HepG2 (cell line): ENCODE results near the gene DIPK1C. TPM values are rescaled to one million over a fixed set of nuclear protein-coding genes. Genes with fewer than 3 reads are reported as not detected.

Source experiments
- ATF1 ChIP-seq: IDR thresholded peaks from 2 replicates; pipeline ENCODE4 v1.6.1; 2016; ENCODE audit warnings: mild to moderate bottlenecking, control low read depth
- EP300 ChIP-seq, 3 experiments: sonication (generic) in 1 of 3; formaldehyde crosslinking in 1 of 3; IDR thresholded peaks; 2 replicates each; pipeline versions ENCODE4 v1.5.1 to v1.6.1; 2011 to 2020; ENCODE audit warnings: low read depth in 2 of 3, low read length in 2 of 3, borderline replicate concordance in 1 of 3, improper control_type of control experiment in 1 of 3, mild to moderate bottlenecking in 1 of 3, missing genetic modification reagents in 1 of 3, moderate library complexity in 1 of 3
- GABPA ChIP-seq, 2 experiments: IDR thresholded peaks; 2 replicates each; pipeline ENCODE4 v1.6.1; 2011 to 2016; ENCODE audit warnings: low read depth in 2 of 2, low read length in 1 of 2, missing biosample characterization in 1 of 2, missing genetic modification characterization in 1 of 2
- MBD4 ChIP-seq: IDR thresholded peaks from 2 replicates; pipeline ENCODE4 v1.6.1; 2012; ENCODE audit warnings: low read length, inconsistent platforms, borderline replicate concordance
- NFIC ChIP-seq: IDR thresholded peaks from 2 replicates; pipeline ENCODE4 v1.6.1; 2012; ENCODE audit warnings: mild to moderate bottlenecking, low read length, inconsistent platforms
- SOX6 ChIP-seq, 2 experiments: fragments of 450-650 bp in 1 of 2; sonication (generic) in 1 of 2; formaldehyde crosslinking in 1 of 2; IDR thresholded peaks; 2 replicates each; pipeline versions ENCODE4 v1.4.0 to v1.6.1; 2017 to 2020; ENCODE audit warnings: antibody characterized with exemption in 1 of 2, mild to moderate bottlenecking in 1 of 2, missing genetic modification reagents in 1 of 2
- THYN1 ChIP-seq: sonication (generic); formaldehyde crosslinking; IDR thresholded peaks from 2 replicates; pipeline ENCODE4 v1.8.1; 2023; ENCODE audit warnings: low read depth, mild to moderate bottlenecking, moderate library complexity, missing genetic modification reagents, borderline replicate concordance
- ZNF224 ChIP-seq: sonication (generic); formaldehyde crosslinking; IDR thresholded peaks from 2 replicates; pipeline ENCODE4 v1.5.0; 2020; ENCODE audit warnings: mild to moderate bottlenecking, missing genetic modification reagents
- ZNF350 ChIP-seq: sonication (generic); formaldehyde crosslinking; IDR thresholded peaks from 2 replicates; pipeline ENCODE4 v1.4.0; 2020; ENCODE audit warnings: mild to moderate bottlenecking, low read depth, missing genetic modification reagents, borderline replicate concordance
- ZNF589 ChIP-seq: sonication (generic); formaldehyde crosslinking; conservative IDR thresholded peaks from 2 replicates; pipeline ENCODE4 v1.8.0; 2022; ENCODE audit warnings: mild to moderate bottlenecking, moderate library complexity, missing genetic modification reagents
- ZNF792 ChIP-seq: IDR thresholded peaks from 2 replicates; pipeline ENCODE4 v1.6.1; 2016
- polyA plus RNA-seq, 8 experiments: library from polyadenylated mRNA; depleted of rRNA in 3 of 8; stranded (reverse) in 7 of 8; unstranded in 1 of 8; fragments of >200 nt; fragmentation: Illumina TruSeq in 4 of 8; extraction: Trizol in 4 of 8; gene quantifications; 2 replicates each; pipeline versions ENCODE4 v1.2.1 to v1.2.3, GENCODE V29; 2011 to 2016; ENCODE audit warnings: low read depth in 4 of 8, missing spikeins in 1 of 8, mixed read lengths in 1 of 8; ENCODE audit not compliant: insufficient read depth in 1 of 8
- total RNA-seq, 5 experiments: library from RNA; depleted of rRNA; stranded (reverse); fragments of >200 nt; fragmentation: Illumina TruSeq; extraction: Trizol; gene quantifications; 2 replicates each; pipeline ENCODE4 v1.2.3, GENCODE V29; 2016; ENCODE audit warnings: low read depth in 1 of 5
- TF ChIP-seq, protein P1 (sequence below): fragments of 450-650 bp; IDR thresholded peaks from 2 replicates; pipeline ENCODE4 v1.6.1; 2017
- TF ChIP-seq, protein P2 (sequence below): sonication (generic); formaldehyde crosslinking; IDR thresholded peaks from 2 replicates; pipeline ENCODE4 v1.8.0; 2022; ENCODE audit warnings: mild to moderate bottlenecking, missing genetic modification reagents, moderate library complexity
- TF ChIP-seq, protein P3 (sequence below): sonication (generic); formaldehyde crosslinking; IDR thresholded peaks from 2 replicates; pipeline ENCODE4 v1.9.0; 2021; ENCODE audit warnings: mild to moderate bottlenecking, missing genetic modification reagents
- TF ChIP-seq, protein P4 (sequence below), 2 experiments: sonication (generic) in 1 of 2; formaldehyde crosslinking in 1 of 2; IDR thresholded peaks; 2 replicates each; pipeline versions ENCODE4 v1.5.1 to v1.6.1; 2011 to 2020; ENCODE audit warnings: borderline replicate concordance in 1 of 2, low read depth in 1 of 2, low read length in 1 of 2, mild to moderate bottlenecking in 1 of 2, missing genetic modification reagents in 1 of 2, moderate library complexity in 1 of 2

Gene DIPK1C
- total and polyA plus RNA-seq, 2 of the 13 experiments (the other 11 are each of a cell fraction or from before 2014, with no cell fraction given) = 1.8 TPM; not detected in 1

DNA sequence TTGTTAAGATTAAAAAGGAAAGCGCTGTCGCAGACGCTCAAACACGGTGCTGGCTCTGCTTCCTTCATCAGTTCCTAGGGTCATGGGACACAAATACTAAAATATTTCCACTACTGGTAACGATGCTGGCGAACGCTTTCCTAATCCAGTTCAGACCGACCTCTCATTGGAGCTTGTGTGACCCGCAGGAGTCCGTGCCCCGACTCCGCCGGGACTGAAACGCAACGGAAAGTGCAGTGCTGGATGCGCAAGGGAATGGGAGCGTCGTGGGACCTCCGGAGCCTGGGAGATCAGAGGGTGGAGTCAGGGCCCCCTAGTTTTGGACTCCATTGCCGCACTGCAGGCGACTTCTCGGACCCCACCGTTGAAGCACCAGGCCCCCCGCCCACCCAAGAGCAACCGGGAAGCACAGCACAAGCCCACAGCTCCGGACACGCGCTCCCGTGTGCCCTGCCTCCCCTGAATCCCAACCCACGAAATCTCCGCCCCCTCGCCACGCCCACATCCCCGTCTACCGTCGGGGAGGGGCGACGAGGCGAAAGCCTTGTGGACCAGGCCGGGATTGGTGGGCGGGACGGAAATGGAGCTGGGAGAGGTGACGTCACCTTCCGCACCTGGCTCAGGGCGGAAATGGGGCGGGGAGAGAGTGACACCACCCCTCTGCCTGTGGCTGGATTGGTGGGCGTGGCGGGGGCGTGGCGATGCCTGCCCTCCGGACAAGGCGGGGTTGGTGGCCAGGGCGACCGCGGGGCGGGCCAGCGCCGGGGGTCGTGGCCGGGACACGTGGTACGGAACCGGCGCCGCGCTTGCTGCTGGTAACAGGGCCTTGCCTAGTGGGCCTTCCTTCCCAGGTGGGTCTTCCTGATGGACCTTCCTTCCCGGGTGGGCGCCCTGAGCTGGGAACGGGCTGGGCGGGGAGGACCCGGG is 38.7 kb upstream of the DIPK1C start, which contains the start of gene CNDP2 (continued):
- TF ChIP-seq, protein P1, sequence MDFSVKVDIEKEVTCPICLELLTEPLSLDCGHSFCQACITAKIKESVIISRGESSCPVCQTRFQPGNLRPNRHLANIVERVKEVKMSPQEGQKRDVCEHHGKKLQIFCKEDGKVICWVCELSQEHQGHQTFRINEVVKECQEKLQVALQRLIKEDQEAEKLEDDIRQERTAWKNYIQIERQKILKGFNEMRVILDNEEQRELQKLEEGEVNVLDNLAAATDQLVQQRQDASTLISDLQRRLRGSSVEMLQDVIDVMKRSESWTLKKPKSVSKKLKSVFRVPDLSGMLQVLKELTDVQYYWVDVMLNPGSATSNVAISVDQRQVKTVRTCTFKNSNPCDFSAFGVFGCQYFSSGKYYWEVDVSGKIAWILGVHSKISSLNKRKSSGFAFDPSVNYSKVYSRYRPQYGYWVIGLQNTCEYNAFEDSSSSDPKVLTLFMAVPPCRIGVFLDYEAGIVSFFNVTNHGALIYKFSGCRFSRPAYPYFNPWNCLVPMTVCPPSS = no peak
- 0 out of 2 replicates have a peak, but pooled peaks have one; percentile 11 for TF ChIP-seq ZNF224 (CRISPR knock-in tag)
- TF ChIP-seq, protein P2, sequence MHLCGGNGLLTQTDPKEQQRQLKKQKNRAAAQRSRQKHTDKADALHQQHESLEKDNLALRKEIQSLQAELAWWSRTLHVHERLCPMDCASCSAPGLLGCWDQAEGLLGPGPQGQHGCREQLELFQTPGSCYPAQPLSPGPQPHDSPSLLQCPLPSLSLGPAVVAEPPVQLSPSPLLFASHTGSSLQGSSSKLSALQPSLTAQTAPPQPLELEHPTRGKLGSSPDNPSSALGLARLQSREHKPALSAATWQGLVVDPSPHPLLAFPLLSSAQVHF (CRISPR knock-in tag) = 0 out of 2 replicates have a peak, but pooled peaks have one; percentile 70
- peak; percentile 39; the same call in 1 of the 2 replicates for TF ChIP-seq ZNF792
- no peak for TF ChIP-seq ZNF350 (CRISPR knock-in tag)
- TF ChIP-seq, protein P3, sequence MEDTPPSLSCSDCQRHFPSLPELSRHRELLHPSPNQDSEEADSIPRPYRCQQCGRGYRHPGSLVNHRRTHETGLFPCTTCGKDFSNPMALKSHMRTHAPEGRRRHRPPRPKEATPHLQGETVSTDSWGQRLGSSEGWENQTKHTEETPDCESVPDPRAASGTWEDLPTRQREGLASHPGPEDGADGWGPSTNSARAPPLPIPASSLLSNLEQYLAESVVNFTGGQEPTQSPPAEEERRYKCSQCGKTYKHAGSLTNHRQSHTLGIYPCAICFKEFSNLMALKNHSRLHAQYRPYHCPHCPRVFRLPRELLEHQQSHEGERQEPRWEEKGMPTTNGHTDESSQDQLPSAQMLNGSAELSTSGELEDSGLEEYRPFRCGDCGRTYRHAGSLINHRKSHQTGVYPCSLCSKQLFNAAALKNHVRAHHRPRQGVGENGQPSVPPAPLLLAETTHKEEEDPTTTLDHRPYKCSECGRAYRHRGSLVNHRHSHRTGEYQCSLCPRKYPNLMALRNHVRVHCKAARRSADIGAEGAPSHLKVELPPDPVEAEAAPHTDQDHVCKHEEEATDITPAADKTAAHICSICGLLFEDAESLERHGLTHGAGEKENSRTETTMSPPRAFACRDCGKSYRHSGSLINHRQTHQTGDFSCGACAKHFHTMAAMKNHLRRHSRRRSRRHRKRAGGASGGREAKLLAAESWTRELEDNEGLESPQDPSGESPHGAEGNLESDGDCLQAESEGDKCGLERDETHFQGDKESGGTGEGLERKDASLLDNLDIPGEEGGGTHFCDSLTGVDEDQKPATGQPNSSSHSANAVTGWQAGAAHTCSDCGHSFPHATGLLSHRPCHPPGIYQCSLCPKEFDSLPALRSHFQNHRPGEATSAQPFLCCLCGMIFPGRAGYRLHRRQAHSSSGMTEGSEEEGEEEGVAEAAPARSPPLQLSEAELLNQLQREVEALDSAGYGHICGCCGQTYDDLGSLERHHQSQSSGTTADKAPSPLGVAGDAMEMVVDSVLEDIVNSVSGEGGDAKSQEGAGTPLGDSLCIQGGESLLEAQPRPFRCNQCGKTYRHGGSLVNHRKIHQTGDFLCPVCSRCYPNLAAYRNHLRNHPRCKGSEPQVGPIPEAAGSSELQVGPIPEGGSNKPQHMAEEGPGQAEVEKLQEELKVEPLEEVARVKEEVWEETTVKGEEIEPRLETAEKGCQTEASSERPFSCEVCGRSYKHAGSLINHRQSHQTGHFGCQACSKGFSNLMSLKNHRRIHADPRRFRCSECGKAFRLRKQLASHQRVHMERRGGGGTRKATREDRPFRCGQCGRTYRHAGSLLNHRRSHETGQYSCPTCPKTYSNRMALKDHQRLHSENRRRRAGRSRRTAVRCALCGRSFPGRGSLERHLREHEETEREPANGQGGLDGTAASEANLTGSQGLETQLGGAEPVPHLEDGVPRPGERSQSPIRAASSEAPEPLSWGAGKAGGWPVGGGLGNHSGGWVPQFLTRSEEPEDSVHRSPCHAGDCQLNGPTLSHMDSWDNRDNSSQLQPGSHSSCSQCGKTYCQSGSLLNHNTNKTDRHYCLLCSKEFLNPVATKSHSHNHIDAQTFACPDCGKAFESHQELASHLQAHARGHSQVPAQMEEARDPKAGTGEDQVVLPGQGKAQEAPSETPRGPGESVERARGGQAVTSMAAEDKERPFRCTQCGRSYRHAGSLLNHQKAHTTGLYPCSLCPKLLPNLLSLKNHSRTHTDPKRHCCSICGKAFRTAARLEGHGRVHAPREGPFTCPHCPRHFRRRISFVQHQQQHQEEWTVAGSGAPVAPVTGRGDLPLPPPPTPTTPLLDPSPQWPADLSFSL (CRISPR knock-in tag) = no peak
- TF ChIP-seq SOX6 (IDR thresholded peaks at IDR 0.05) = no peak
- peak; percentile 64 for TF ChIP-seq SOX6 (CRISPR knock-in tag; IDR thresholded peaks at IDR 0.05)
- TF ChIP-seq NFIC = no peak
- no peak; a peak in 1 of 4 replicates for TF ChIP-seq EP300 (IDR thresholded peaks at IDR 0.05; ENCODE audit: low read depth in 2 of 2, low read length in 2 of 2)
- TF ChIP-seq EP300 (CRISPR knock-in tag; IDR thresholded peaks at IDR 0.05; ENCODE audit: borderline replicate concordance) = peak; percentile 10; the same call in 1 of the 2 replicates
- TF ChIP-seq ZNF589 (CRISPR knock-in tag) = no peak
- TF ChIP-seq GABPA (IDR thresholded peaks at IDR 0.05; ENCODE audit: low read depth, low read length) = peak; percentile 87
- TF ChIP-seq GABPA (CRISPR knock-in tag; IDR thresholded peaks at IDR 0.05; ENCODE audit: low read depth) = peak; percentile 94
- peak; percentile 83 for TF ChIP-seq ATF1
- TF ChIP-seq MBD4 = no peak
- TF ChIP-seq, protein P4, sequence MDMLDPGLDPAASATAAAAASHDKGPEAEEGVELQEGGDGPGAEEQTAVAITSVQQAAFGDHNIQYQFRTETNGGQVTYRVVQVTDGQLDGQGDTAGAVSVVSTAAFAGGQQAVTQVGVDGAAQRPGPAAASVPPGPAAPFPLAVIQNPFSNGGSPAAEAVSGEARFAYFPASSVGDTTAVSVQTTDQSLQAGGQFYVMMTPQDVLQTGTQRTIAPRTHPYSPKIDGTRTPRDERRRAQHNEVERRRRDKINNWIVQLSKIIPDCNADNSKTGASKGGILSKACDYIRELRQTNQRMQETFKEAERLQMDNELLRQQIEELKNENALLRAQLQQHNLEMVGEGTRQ (IDR thresholded peaks at IDR 0.05; ENCODE audit: low read depth, low read length) = peak; percentile 77
- TF ChIP-seq, protein P4 (CRISPR knock-in tag; IDR thresholded peaks at IDR 0.05; ENCODE audit: borderline replicate concordance) = peak; percentile 89
- TF ChIP-seq THYN1 = no peak
